NCI-H1694 treated with DMSO at 0.1 percent for 48 hours (cell line): ENCODE measurements around the gene FBRSL1.
"Not testable (repeated sequence)": the region's sequence is repeated elsewhere in the genome, so short reads cannot be mapped to it uniquely, and the experiment has no call there.

Experiments
- DNase-seq: peaks from one replicate; lab custom pipeline; 2025; lab: John Stamatoyannopoulos, UW

Gene FBRSL1

GRCh38 chr12:132453361-132454192, 36.4 kb upstream of the FBRSL1 start:
- no peak for DNase-seq

DNA sequence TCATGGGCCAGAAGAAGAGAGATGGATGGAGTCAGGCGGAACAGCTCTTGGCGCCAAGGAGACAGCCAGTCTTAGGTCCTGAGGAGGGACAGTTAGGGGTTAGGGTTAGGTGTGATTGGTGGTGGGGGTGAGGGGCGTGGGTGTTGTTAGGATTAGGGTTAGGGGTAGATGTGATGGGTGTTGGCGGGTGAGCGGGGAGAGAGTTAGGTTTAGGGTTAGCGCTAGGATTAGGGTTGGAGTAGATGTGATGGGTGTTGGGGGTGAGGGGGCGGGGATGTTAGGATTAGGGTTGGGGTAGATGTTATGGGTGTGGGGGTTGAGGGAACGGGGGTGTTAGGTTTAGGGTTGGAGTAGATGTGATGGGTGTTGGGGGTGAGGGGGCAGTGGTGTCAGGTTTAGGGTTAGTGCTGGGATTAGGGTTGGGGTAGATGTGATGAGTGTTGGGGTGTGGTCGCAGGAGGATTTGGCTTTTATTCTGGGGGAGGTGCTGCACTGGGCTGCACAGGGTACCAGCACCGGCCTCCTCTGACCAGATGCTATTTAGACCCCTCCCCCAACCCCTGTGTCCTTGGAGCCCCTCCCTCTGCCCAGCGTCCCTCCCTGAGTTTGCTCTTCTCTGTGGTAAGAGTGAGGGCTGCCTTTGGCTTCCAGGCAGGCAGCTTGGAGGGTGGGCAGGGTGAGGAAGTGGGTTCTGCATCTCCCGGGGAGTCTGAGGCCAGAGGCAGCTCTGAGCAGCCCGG, 35.6 kb upstream of the FBRSL1 start:
- DNase-seq: no peak

GRCh38 chr12:132454933-132455418, 35.0 kb upstream of the FBRSL1 start:
- no peak for DNase-seq

GRCh38 chr12:132455565-132455964, 34.4 kb upstream of the FBRSL1 start:
- no peak for DNase-seq

GRCh38 chr12:132456186-132456943, 33.6 kb upstream of the FBRSL1 start:
- DNase-seq: no peak

DNA sequence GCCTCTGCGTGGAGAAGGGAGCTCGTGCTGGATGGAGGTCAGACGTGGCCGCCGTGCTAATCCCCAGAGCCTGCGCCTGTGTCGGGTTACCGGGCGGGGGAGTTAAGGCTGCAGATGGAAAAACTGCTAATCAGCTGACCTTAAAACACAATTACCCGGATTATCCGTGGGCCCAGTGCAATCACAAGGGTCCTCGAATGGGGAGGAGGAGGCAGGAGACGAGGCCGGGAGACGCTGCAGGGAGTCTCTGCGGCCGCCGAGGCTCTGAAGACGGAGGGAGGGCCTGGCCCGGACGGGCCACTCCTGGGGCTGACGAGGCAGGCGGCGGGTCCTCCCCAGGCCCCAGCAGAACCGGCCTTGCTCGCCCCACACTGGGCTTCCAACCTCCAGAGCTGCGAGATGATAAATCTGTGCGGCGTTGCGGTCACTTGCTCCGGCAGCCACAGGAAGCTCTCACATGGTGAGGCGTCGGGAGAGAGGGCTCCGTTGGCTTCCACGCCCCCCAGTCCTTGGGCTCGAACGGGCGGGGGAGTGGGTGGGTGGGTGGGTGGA, 32.9 kb upstream of the FBRSL1 start:
- no peak for DNase-seq

GRCh38 chr12:132458441-132458840, 31.5 kb upstream of the FBRSL1 start:
- DNase-seq: no peak

DNA sequence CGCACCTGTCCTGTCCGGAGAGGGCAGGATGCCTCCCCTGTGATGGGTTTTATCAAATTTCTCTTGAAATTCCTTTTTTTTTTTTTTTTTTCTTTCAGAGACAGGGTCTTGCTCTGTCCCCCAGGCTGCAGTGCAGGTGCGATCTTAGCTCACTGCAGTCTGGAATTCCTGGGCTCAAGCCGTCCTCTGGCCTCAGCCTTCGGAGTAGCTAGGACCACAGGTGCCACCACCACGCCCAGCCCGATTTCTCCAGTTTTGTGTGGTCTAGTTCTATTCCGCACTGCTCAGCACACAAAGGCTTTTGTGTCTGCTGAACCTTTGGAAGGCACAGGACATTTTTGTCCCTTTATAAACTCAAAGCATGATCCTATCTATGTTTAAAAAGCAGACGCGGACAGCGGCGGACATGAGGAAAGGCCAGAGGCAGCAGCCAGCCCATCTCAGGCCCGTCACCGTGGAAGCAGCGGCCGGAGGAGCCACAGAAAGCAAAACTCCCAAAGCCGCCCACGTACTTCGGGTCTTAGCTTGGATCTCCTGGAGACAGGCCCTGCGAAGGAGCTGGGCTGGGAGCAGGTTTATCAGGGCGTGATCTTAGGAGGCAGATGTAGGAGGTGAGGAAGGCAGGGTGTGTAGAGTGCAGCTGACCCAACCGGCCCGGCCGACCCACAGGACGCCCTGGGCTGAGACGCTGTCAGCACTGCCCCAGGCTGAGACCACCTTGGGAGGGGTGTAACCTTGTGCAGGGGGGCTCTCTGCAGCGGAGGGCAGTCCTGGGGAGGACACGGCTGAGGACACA, 30.9 kb upstream of the FBRSL1 start:
- no peak for DNase-seq

GRCh38 chr12:132460571-132460970, 29.4 kb upstream of the FBRSL1 start:
- no peak for DNase-seq

- no peak for DNase-seq
Observed at GRCh38 chr12:132461526-132461925, 28.4 kb upstream of the FBRSL1 start.

- no peak for DNase-seq
Observed at GRCh38 chr12:132462788-132463187, 27.2 kb upstream of the FBRSL1 start.

- DNase-seq: not testable (repeated sequence)
Observed at GRCh38 chr12:132463284-132463924, 26.5 kb upstream of the FBRSL1 start.

GRCh38 chr12:132464304-132464703, 25.6 kb upstream of the FBRSL1 start:
- DNase-seq: not testable (repeated sequence)

DNA sequence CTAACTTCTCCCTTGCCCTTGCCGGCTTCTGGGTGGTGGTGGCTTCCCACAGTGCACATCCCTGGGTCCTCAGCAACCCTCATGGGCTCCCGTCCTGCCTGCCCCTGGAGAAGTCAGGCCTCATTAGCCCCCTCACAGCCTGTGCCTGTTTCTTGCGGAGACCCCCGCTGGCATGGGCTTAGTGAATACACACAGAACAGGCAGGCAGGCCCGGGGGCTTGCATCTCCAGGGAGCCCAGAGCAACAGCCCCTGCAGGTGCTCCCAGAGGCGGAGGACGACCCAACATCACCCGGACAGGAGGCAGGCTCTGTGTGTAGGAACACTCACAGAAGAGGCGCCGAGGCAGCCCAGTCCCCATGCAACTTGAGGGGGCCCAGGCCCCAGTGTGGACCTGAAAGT, 25.1 kb upstream of the FBRSL1 start:
- DNase-seq: no peak

DNA sequence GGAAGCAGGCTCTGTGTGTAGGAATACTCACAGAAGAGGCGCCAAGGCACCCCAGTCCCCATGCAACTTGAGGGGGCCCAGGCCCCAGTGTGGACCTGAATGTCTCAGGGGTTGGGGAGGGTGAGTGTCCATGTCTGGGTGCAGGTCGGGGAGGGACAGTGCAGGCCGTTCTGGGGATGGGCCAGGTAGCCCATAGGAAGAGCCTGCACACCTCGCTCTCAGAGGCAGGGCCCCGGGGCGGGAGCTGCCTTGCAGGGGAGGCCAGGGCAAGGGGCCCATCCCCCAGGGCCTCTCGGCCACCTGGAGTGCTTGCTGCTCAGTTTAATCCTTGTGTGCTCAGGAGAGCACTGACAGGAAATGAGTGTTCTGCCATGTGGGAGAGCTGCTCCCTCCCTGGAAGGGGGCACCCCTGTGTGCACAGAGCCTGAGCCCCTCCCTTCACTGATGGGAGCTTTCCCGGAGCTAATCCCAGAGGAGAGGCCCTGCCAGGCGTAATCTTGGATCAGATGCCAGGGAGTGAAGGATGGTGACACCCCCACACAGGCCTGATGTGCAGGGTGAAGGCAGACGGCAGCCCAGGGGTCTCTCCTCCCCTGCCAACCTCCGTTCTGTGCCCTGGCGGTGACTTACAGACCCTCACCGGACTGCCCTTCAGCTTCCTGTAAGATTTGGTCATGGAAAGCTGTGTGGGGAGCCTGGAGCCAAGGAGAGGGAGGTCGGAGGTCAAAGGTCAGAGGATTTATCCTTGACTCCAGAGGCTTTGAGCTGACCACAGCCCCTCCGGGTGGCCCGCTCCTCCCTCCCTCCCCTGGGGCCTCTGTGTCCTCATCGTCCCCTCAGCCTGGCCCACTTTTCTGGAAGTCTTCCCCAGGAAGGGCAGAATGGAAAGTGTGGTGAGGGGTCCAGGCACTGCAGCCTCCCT, 24.4 kb upstream of the FBRSL1 start:
- peak; percentile 1 for DNase-seq

DNA sequence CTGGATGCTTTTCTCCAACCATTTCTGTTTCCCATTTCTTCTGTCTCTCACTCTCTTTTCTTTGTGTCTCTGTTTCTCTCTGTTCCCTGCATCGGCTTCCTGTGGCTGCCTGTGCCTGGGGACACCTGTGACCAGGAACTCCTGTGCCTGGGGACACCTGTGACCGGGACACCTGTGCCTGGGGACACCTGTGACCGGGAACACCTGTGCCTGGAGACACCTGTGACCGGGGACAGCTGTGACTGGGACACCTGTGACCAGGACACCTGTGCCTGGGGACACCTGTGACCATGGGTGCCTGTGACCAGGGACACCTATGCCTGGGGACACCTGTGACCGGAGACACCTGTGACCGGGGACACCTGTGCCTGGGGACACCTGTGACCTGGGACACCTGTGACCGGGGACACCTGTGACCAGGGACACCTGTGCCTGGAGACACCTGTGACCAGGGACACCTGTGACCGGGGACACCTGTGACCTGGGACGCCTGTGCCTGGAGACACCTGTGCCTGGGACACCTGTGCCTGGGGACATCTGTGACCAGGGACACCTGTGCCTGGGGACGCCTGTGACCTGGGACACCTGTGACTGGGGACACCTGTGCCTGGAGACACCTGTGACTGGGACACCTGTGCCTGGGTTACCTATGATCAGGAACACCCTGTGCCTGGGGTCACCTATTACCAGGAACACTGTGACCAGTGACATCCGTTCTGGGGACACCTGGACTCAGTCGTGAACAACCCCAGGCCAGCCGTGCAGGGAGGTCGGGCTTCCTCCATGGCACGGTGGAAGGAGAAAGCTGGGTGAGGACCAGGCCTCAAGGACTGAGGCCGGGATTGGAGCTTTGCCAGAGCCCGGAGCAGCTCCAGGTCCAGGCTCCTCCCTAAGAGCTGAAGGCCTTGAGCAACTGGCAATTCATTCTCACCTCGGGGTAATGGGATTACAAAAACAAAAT, 23.4 kb upstream of the FBRSL1 start:
- no peak for DNase-seq

GRCh38 chr12:132467511-132467910, 22.4 kb upstream of the FBRSL1 start:
- no peak for DNase-seq

DNA sequence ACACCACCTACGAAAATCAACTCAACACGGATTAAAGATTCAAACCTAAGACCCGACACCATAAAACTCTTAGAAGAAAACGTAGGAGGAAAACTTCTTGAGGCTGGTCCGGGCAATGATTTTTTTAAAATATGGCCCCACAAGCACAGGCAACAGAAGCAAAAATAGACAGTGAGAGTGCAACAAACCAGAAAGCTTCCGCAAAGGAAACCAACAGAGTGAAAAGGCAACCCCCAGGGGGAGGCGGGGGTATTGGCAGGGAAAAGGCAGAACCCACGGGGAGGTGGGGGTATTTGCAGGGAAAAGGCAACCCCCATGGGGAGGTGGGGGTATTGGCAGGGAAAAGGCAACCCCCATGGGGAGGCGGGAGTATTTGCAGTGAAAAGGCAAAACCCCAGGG, 20.5 kb upstream of the FBRSL1 start:
- no peak for DNase-seq

DNA sequence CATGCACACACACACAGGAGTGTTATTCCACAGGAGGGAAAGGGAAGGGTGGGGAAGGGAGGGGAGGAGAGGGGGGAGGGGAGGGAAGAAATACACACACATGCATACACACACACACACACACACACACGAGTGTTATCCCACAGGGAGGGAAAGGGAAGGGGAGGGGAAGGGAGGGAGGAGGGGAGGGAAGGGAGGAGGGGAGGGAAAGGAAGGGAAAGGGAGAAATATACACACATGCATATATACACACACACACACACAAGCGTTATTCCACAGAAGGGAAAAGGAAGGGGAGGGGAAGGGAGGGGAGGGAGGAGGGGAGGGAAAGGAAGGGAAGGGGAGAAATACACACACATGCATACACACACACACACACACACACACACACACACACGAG, 19.6 kb upstream of the FBRSL1 start:
- no peak for DNase-seq
